Skeletal muscle tissue (tissue), 4 donors: ENCODE data around the gene POU2AF1. TPM values are rescaled to one million over a fixed set of nuclear protein-coding genes. Genes with fewer than 3 reads are reported as not detected.
"Not testable (repeated sequence)": the region's sequence is repeated elsewhere in the genome, so short reads cannot be mapped to it uniquely, and the experiment has no call there.

Experiments used
- H3K27ac ChIP-seq: one replicate; pipeline ENCODE4 v1.7.0; 2013; ENCODE audit warnings: mild to moderate bottlenecking, low read depth, low read length, inconsistent platforms
- H3K27me3 ChIP-seq, 3 donors: one replicate each; pipeline ENCODE4 v1.7.0; 2013; ENCODE audit warnings: low read length in 3 of 3; ENCODE audit not compliant: control insufficient read depth in 3 of 3, insufficient read depth in 3 of 3
- H3K36me3 ChIP-seq, 3 donors: one replicate each; pipeline ENCODE4 v1.7.0; 2013; ENCODE audit warnings: low read length in 3 of 3; ENCODE audit not compliant: control insufficient read depth in 3 of 3, insufficient read depth in 3 of 3
- H3K4me1 ChIP-seq, 3 donors: one replicate each; pipeline ENCODE4 v1.7.0; 2013; ENCODE audit warnings: low read length in 3 of 3, mild to moderate bottlenecking in 3 of 3; ENCODE audit not compliant: control insufficient read depth in 3 of 3, insufficient read depth in 3 of 3
- H3K4me3 ChIP-seq, 3 donors: one replicate each; pipeline ENCODE4 v1.7.0; 2013; ENCODE audit warnings: low read length in 3 of 3
- H3K9ac ChIP-seq, 3 donors: one replicate each; pipeline ENCODE4 v1.7.0; 2013; ENCODE audit warnings: low read length in 3 of 3, mild to moderate bottlenecking in 3 of 3, moderate library complexity in 2 of 3, low read depth in 1 of 3
- H3K9me3 ChIP-seq, 3 donors: one replicate each; pipeline ENCODE4 v1.7.0; 2013; ENCODE audit warnings: low read length in 3 of 3; ENCODE audit not compliant: control insufficient read depth in 3 of 3
- total RNA-seq: library from RNA; depleted of rRNA; stranded (reverse); fragments of >200 nt; gene quantifications from one replicate; pipeline ENCODE4 v1.2.3, GENCODE V29; 2014
- donor health status: Osteomylitis.

The POU2AF1 gene
- total RNA-seq, 1 donor from 2014 or later, result not detected

DNA sequence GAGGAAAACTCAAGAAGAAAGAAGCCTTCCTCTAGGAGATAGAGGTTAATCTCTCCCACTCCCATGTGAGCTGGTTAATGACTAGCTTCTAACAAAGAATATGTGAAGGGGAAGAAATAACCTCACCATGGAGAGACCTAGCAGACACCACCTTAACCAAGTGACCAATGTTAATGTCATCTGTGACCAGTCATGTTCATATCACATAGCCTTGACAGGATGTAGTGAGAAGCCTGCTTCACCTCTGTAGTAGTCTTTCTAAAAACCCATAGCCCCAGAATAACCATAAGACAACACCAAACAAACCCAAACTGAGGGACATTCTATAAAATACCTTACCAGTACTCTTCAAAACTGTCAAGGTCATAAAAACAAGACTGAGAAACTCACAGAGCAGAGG is 21.5 kb upstream of the POU2AF1 start:
- no peaks in the 10 kb centered on the region for H3K36me3 ChIP-seq
- no peaks in the 10 kb centered on the region for H3K4me1 ChIP-seq
- no peak overlapping the region for H3K9ac ChIP-seq
- no peaks in the 10 kb centered on the region for H3K9me3 ChIP-seq
- H3K27ac ChIP-seq, result no peak overlapping the region
- H3K4me3 ChIP-seq, result no peak overlapping the region
- H3K27me3 ChIP-seq, result no peaks in the 10 kb centered on the region

DNA sequence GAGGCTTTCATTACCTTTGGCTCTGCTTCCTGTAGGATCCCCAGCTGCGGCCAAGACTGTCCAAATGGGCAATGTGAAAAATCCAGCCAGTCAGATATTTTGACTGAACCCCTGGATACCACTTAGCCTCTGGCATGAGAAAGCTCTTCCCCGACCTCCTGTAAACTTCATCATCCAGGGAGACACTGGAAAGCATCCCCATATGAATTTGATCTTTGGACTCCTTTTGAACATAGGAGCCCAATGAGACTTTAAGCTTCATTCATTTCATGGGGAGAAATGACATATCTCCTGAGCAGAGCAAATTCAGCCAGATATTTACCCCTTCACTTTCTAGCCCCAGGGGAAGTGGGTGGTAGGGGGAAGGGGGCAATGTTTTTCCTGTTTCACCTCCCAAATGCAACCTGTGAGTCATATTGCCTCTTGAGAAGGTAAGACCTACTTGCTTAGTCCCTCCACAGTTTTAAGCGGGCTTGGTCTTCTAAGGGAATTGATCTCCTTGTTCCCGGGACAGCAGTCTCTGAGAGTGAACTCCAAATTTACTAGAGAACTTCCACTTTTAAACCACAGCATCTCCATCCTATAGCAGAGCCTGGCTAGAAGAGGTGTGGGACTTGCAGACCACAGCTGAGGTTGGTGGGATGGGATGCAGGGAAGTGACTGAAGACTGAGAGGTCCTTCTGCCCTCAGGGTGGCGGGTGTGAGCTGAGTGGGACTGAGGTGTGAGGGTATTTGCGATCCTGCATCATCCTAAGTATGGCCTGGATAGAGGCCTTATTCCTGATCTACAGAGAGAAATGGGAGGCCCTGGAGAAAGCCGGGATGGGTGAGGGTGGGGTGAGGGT is 20.3 kb upstream of the POU2AF1 start:
- no peaks in the 10 kb centered on the region for H3K9me3 ChIP-seq
- no peaks in the 10 kb centered on the region for H3K36me3 ChIP-seq
- no peak overlapping the region for H3K27ac ChIP-seq
- no peak overlapping the region for H3K4me3 ChIP-seq
- H3K27me3 ChIP-seq, result no peaks in the 10 kb centered on the region
- H3K4me1 ChIP-seq, result no peaks in the 10 kb centered on the region
- no peak overlapping the region for H3K9ac ChIP-seq

DNA sequence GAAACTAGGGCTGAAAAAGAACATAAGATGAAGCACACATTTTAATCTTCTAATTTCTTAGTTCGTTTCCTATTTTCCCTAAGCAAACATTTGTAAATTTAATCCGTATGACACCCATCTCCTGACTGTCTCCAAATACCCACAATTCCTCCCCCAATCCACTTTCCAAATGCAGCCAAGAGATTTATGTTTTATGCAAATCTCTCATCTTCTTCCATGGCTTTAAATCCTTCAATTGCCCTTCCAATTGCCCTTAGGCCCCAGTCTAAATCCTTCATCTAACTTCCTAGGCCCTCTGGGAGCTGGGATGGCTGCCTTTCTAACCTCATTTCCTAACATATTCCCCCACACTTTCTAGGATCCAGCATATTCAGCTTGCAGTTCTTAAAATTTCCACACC is 18.0 kb upstream of the POU2AF1 start:
- no peaks in the 10 kb centered on the region for H3K9me3 ChIP-seq
- no peak overlapping the region for H3K9ac ChIP-seq
- H3K27me3 ChIP-seq, result no peaks in the 10 kb centered on the region
- no peaks in the 10 kb centered on the region for H3K4me1 ChIP-seq
- H3K36me3 ChIP-seq, result no peaks in the 10 kb centered on the region
- H3K27ac ChIP-seq, result no peak overlapping the region
- H3K4me3 ChIP-seq, result no peak overlapping the region

DNA sequence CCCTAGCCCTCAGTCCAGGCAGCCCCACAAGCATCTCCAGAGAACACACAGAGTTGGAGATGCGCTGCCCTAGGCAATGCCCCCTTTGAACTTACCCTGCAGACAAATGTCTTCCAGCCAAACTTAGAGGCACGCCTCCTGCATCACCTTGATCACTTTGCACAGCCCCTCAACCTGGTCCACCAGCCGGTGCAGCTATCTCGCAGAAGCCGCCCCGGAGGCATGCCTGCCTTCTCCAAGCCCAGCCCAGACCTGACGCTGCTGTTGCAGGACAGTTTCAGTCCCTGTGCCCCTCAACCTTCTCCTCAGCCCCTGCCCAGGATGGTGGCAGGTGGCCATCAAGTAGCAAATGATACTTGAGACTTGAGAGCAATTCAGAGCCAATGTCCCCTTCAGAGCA is 16.7 kb upstream of the POU2AF1 start:
- Histone ChIP-seq H3K27me3 (no peaks in the 10 kb centered on the region), H3K4me1 (peaks cover 3 to 11% (median 7%) of the 10 kb centered on the region in 3 donors), H3K9me3 (no peaks in the 10 kb centered on the region), H3K9ac (no peak overlapping the region), H3K4me3 (no peak overlapping the region), H3K36me3 (no peaks in the 10 kb centered on the region), H3K27ac (no peak overlapping the region)

DNA sequence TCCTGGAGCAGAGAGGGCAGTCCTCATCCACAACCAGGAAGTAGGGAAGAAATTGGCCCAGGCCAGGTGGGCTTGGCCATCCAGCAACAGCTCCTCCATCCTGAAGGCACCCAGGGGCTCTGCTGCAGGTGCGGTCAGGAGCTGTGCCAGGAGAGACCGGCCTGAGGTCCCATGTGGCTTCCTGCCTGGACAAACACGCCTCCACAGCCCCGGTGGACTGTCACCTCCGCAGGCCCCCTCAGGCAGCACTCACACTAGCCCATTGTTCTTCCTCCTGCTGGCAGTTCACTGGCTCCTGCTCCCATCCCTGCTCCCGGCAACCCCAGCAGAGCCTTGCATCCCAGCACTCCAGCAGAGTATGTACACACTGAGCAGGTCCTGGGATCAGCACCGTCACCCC is 16.0 kb upstream of the POU2AF1 start:
- Histone ChIP-seq H3K9ac (no peak overlapping the region), H3K27ac (no peak overlapping the region), H3K4me3 (no peak overlapping the region), H3K9me3 (no peaks in the 10 kb centered on the region), H3K4me1 (peaks cover 3 to 12% (median 9%) of the 10 kb centered on the region in 3 donors), H3K36me3 (no peaks in the 10 kb centered on the region), H3K27me3 (no peaks in the 10 kb centered on the region)

GRCh38 chr11:111394147-111394546 is 15.1 kb upstream of the POU2AF1 start:
- not testable (repeated sequence) for H3K36me3 ChIP-seq, H3K9ac ChIP-seq, H3K27ac ChIP-seq, H3K27me3 ChIP-seq, H3K4me3 ChIP-seq, H3K9me3 ChIP-seq
- peaks cover 3 to 12% (median 9%) of the 10 kb centered on the region in 3 donors for H3K4me1 ChIP-seq

DNA sequence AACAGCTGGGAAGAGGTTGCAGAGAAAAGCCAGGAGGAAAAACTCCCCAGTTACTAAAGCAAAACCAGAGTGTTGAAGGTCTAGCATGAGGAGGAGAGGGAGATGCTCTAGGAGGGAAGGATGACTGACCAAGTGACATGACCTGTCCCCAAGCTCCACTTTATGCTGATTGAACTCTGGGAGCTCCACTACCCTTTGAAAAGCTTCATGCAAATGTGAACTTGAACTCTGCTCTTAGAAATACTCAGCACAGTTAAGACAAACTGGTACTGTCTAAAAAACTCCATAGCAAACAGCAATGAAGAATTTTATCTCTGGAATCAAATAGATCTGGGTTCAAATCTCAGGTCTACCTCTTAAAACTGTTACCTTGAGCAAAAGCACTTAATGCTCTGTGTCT is 14.5 kb upstream of the POU2AF1 start:
- Histone ChIP-seq H3K9me3 (no peaks in the 10 kb centered on the region), H3K4me1 (peaks cover 3 to 12% (median 9%) of the 10 kb centered on the region in 3 donors), H3K36me3 (no peaks in the 10 kb centered on the region), H3K4me3 (no peak overlapping the region), H3K27ac (no peak overlapping the region), H3K27me3 (no peaks in the 10 kb centered on the region), H3K9ac (no peak overlapping the region)

DNA sequence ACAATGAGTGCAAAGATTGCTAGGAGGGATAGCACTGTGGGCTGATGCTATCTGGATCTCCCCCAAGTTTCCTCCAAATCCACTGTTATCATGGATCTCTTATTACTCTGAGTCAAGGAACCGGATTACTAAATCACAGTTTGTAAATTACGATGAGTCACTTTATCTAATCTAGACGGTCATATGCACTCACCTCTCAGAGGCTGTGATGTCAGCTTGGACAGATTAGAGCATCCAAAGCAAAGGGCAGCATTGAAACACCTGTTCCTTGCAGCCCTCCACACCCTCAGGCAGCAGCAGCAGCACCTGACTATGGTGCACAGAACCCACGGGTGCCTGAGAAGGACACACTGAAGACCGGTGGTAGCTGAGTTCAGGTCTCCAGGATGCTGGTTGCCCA is 14.0 kb upstream of the POU2AF1 start:
- H3K9ac ChIP-seq, result no peak overlapping the region
- H3K36me3 ChIP-seq, result no peaks in the 10 kb centered on the region
- peaks cover 3 to 12% (median 9%) of the 10 kb centered on the region in 3 donors for H3K4me1 ChIP-seq
- no peaks in the 10 kb centered on the region for H3K27me3 ChIP-seq
- H3K27ac ChIP-seq, result no peak overlapping the region
- no peak overlapping the region for H3K4me3 ChIP-seq
- no peaks in the 10 kb centered on the region for H3K9me3 ChIP-seq

- H3K36me3 ChIP-seq, result no peaks in the 10 kb centered on the region
- H3K9ac ChIP-seq, result no peak overlapping the region
- H3K9me3 ChIP-seq, result no peaks in the 10 kb centered on the region
- peaks cover 3 to 12% (median 9%) of the 10 kb centered on the region in 3 donors for H3K4me1 ChIP-seq
- H3K4me3 ChIP-seq, result no peak overlapping the region
- H3K27me3 ChIP-seq, result no peaks in the 10 kb centered on the region
- H3K27ac ChIP-seq, result no peak overlapping the region
Observed at GRCh38 chr11:111392552-111392951, 13.5 kb upstream of the POU2AF1 start.

DNA sequence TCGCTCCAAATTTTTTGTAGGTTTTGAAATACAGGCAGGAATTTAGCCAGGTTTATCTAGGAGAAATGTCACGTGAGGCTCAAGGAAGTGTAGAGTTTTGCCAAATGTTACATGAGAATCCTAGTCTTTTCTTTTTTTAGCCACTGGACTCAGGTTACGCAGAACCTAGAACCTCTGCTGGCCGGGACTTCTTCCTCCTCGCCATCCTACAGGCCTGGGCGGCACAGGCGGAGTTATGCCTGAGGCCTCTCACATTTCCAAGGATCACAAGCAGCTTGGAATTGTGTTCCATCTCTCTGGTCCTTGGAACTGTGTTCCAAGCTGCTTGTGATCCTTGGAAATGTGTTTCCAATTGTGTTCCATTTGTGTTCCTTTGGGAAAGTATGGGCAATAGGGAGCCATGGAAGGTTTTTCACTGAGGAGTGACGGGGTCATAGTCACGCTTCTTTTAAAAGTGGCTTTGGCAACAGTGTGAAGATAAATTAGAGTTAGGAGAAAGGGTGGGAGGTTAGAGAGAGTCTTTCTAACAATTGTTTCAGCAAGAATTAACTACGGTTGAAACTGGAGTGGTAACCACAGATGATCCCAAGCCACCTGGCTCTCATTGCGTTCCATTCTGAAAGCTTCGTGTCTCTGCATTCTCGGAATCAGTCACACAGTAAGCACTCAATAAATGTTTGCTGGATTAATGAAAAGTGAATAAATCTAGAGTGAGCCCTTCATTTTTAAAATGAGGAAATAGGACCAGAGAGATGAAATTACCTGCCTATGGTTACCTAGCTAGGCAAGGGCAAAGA is 12.5 kb upstream of the POU2AF1 start:
- no peaks in the 10 kb centered on the region for H3K36me3 ChIP-seq
- H3K9me3 ChIP-seq, result no peaks in the 10 kb centered on the region
- H3K4me3 ChIP-seq, result no peak overlapping the region
- H3K9ac ChIP-seq, result no peak overlapping the region
- peaks cover 3 to 12% (median 9%) of the 10 kb centered on the region in 3 donors for H3K4me1 ChIP-seq
- no peaks in the 10 kb centered on the region for H3K27me3 ChIP-seq
- H3K27ac ChIP-seq, result no peak overlapping the region
